ENCODE measurements around the gene PDZD8. TPM values are rescaled to one million over a fixed set of nuclear protein-coding genes. Genes with fewer than 3 reads are reported as not detected.
"Not testable (repeated sequence)": the region's sequence is repeated elsewhere in the genome, so short reads cannot be mapped to it uniquely, and the experiment has no call there.

Gene PDZD8
- total RNA-seq, 1 experiment from 2014 or later: 23.9 TPM

- no peak for DNase-seq (ENCODE audit: low spot score)
Observed at GRCh38 chr10:117254774-117255735, 120.2 kb downstream of the PDZD8 start.

- no peak for DNase-seq (ENCODE audit: low spot score)
Observed at GRCh38 chr10:117254338-117254737, 120.9 kb downstream of the PDZD8 start.

- DNase-seq (ENCODE audit: low spot score): no peak
Observed at GRCh38 chr10:117253908-117254307, 121.3 kb downstream of the PDZD8 start.

GRCh38 chr10:117250411-117250810 lies 124.8 kb downstream of the PDZD8 start:
- DNase-seq (ENCODE audit: low spot score): no peak

- no peak for DNase-seq (ENCODE audit: low spot score)
Observed at GRCh38 chr10:117249493-117250093, 125.6 kb downstream of the PDZD8 start.

- no peak for DNase-seq (ENCODE audit: low spot score)
Observed at GRCh38 chr10:117248750-117249465, 126.3 kb downstream of the PDZD8 start.

GRCh38 chr10:117246997-117247671 lies 128.1 kb downstream of the PDZD8 start:
- no peak for DNase-seq (ENCODE audit: low spot score)

GRCh38 chr10:117242463-117242832 lies 132.8 kb downstream of the PDZD8 start:
- DNase-seq (ENCODE audit: low spot score): no peak

GRCh38 chr10:117241541-117242462 lies 133.4 kb downstream of the PDZD8 start:
- no peak for DNase-seq (ENCODE audit: low spot score)

- DNase-seq (ENCODE audit: low spot score): no peak
Observed at GRCh38 chr10:117240621-117241529, 134.4 kb downstream of the PDZD8 start, which contains the start of gene SLC18A2. Gene SLC18A2 (plus strand): TSS chr10:117241114. CDS start chr10:117241694, 580 bp downstream.

GRCh38 chr10:117239721-117240620 lies 135.3 kb downstream of the PDZD8 start:
- no peak for DNase-seq (ENCODE audit: low spot score)

GRCh38 chr10:117239051-117239450 lies 136.2 kb downstream of the PDZD8 start:
- DNase-seq (ENCODE audit: low spot score): no peak

GRCh38 chr10:117237401-117237991 lies 137.7 kb downstream of the PDZD8 start:
- no peak for DNase-seq (ENCODE audit: low spot score)

GRCh38 chr10:117230107-117230506 lies 145.1 kb downstream of the PDZD8 start:
- DNase-seq (ENCODE audit: low spot score): not testable (repeated sequence)

- DNase-seq (ENCODE audit: low spot score): no peak
Observed at GRCh38 chr10:117228210-117228609, 147.0 kb downstream of the PDZD8 start.

Data from A172 (cell line).